ENCODE data around the gene CAMK2A.

CAMK2A gene

GRCh38 chr5:150176745-150177477 is 112.7 kb downstream of the CAMK2A start:
- Histone ChIP-seq H3K9me3 (ENCODE audit: control insufficient read depth, insufficient read depth, low read length) (no peaks in the 10 kb centered on the region), H3K27me3 (ENCODE audit: control insufficient read depth, low read length) (no peaks in the 10 kb centered on the region), H3K4me2 (ENCODE audit: low read length) (no peak overlapping the region), H3F3A (ENCODE audit: control insufficient read depth, insufficient read depth) (no peaks in the 10 kb centered on the region), H3K4me1 (ENCODE audit: control insufficient read depth, low read length) (no peaks in the 10 kb centered on the region), H3K79me2 (ENCODE audit: control insufficient read depth, low read length) (no peaks in the 10 kb centered on the region), H4K20me1 (ENCODE audit: control insufficient read depth, insufficient read depth, low read depth, low read length) (no peaks in the 10 kb centered on the region; the same call in 1 of the 2 replicates), H3K27ac (ENCODE audit: low read depth, low read length) (no peak overlapping the region), H3K4me3 (ENCODE audit: low read length) (no peak overlapping the region), H3K9me2 (replicated peaks; ENCODE audit: control insufficient read depth, low read length) (no peaks in the 10 kb centered on the region), H3K36me3 (ENCODE audit: control insufficient read depth, low read length) (no peaks in the 10 kb centered on the region)
- TF ChIP-seq EZH2phosphoT487 (IDR thresholded peaks at IDR 0.05; ENCODE audit: borderline replicate concordance, low read length) (no peak), CTCF (IDR thresholded peaks at IDR 0.05; ENCODE audit: low read depth, low read length, poor library complexity, severe bottlenecking) (no peak)

GRCh38 chr5:150175536-150175935 is 114.0 kb downstream of the CAMK2A start:
- H3K4me3 ChIP-seq (ENCODE audit: low read length): no peak overlapping the region
- no peaks in the 10 kb centered on the region for H3K9me2 ChIP-seq (replicated peaks; ENCODE audit: control insufficient read depth, low read length)
- no peaks in the 10 kb centered on the region for H3K27me3 ChIP-seq (ENCODE audit: control insufficient read depth, low read length)
- no peaks in the 10 kb centered on the region for H3K79me2 ChIP-seq (ENCODE audit: control insufficient read depth, low read length)
- H3F3A ChIP-seq (ENCODE audit: control insufficient read depth, insufficient read depth): no peaks in the 10 kb centered on the region
- H3K27ac ChIP-seq (ENCODE audit: low read depth, low read length): no peak overlapping the region
- TF ChIP-seq EZH2phosphoT487 (IDR thresholded peaks at IDR 0.05; ENCODE audit: borderline replicate concordance, low read length): no peak
- TF ChIP-seq CTCF (IDR thresholded peaks at IDR 0.05; ENCODE audit: low read depth, low read length, poor library complexity, severe bottlenecking): peak; percentile 59
- no peaks in the 10 kb centered on the region for H3K4me1 ChIP-seq (ENCODE audit: control insufficient read depth, low read length)
- H3K9me3 ChIP-seq (ENCODE audit: control insufficient read depth, insufficient read depth, low read length): no peaks in the 10 kb centered on the region
- H3K36me3 ChIP-seq (ENCODE audit: control insufficient read depth, low read length): no peaks in the 10 kb centered on the region
- H3K4me2 ChIP-seq (ENCODE audit: low read length): no peak overlapping the region
- H4K20me1 ChIP-seq (ENCODE audit: control insufficient read depth, insufficient read depth, low read depth, low read length): no peaks in the 10 kb centered on the region; the same call in 1 of the 2 replicates

- TF ChIP-seq CTCF (IDR thresholded peaks at IDR 0.05; ENCODE audit: low read depth, low read length, poor library complexity, severe bottlenecking) (no peak), EZH2phosphoT487 (IDR thresholded peaks at IDR 0.05; ENCODE audit: borderline replicate concordance, low read length) (no peak)
These were observed 114.5 kb downstream of the CAMK2A start for GRCh38 chr5:150175076-150175475.

More at GRCh38 chr5:150175076-150175475, 114.5 kb downstream of the CAMK2A start:
- Histone ChIP-seq H3F3A (ENCODE audit: control insufficient read depth, insufficient read depth) (no peaks in the 10 kb centered on the region), H3K79me2 (ENCODE audit: control insufficient read depth, low read length) (no peaks in the 10 kb centered on the region), H3K4me2 (ENCODE audit: low read length) (no peak overlapping the region), H4K20me1 (ENCODE audit: control insufficient read depth, insufficient read depth, low read depth, low read length) (no peaks in the 10 kb centered on the region; the same call in 1 of the 2 replicates), H3K9me3 (ENCODE audit: control insufficient read depth, insufficient read depth, low read length) (no peaks in the 10 kb centered on the region), H3K9me2 (replicated peaks; ENCODE audit: control insufficient read depth, low read length) (no peaks in the 10 kb centered on the region), H3K27ac (ENCODE audit: low read depth, low read length) (no peak overlapping the region), H3K4me1 (ENCODE audit: control insufficient read depth, low read length) (no peaks in the 10 kb centered on the region), H3K27me3 (ENCODE audit: control insufficient read depth, low read length) (no peaks in the 10 kb centered on the region), H3K36me3 (ENCODE audit: control insufficient read depth, low read length) (no peaks in the 10 kb centered on the region), H3K4me3 (ENCODE audit: low read length) (no peak overlapping the region)
